Measurements from ENCODE around the gene KIF4A. TPM values are rescaled to one million over a fixed set of nuclear protein-coding genes. Genes with fewer than 3 reads are reported as not detected.
"Not testable (repeated sequence)": the region's sequence is repeated elsewhere in the genome, so short reads cannot be mapped to it uniquely, and the experiment has no call there.

KIF4A gene
- total RNA-seq, 1 experiment from 2014 or later, result 63.1 TPM

GRCh38 chrX:70264784-70265183 lies 25.1 kb upstream of the KIF4A start:
- H3K4me3 ChIP-seq, result no peak overlapping the region

DNA sequence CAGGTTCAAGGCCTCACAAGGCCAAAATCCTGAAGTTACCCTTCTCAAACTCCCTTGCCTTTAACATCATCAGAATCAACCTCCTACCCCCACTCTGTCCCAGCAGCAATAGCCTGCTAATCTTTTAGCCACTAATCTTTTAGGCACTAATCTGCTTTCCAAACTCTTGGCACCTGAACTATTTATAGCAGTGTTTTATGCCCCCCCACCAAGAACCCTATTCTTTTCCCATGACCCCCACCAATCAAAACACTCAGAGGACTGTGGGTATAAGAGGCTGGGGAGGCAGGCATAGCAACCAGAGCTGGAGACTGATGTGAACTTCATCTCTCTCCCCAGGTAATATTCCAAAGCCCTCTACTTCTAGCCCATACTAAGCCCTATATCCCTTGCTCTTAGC lies 21.9 kb upstream of the KIF4A start, which contains the start of gene ARR3:
Gene ARR3 (plus strand): TSS at position 301 of the 400 bp plus-strand sequence. CDS start 1,052 bp downstream, outside the sequence.
- no peak within 1 kb of the TSS for H3K4me3 ChIP-seq
- H3K27me3 ChIP-seq, result no peaks in the 10 kb centered on the region
- no peak within 1 kb of the TSS for H3K27ac ChIP-seq
- no peak for DNase-seq
- H3K36me3 ChIP-seq, result no peaks in the 10 kb centered on the region
- no peaks in the 10 kb centered on the region for H3K9me3 ChIP-seq (replicated peaks)
- H3K4me1 ChIP-seq, result no peaks in the 10 kb centered on the region

More at GRCh38 chrX:70264784-70265183, 25.1 kb upstream of the KIF4A start:
- H3K9me3 ChIP-seq (replicated peaks), result no peaks in the 10 kb centered on the region
- no peaks in the 10 kb centered on the region for H3K4me1 ChIP-seq
- no peaks in the 10 kb centered on the region for H3K36me3 ChIP-seq
- no peak overlapping the region for H3K27ac ChIP-seq
- H3K27me3 ChIP-seq, result no peaks in the 10 kb centered on the region
- DNase-seq, result peak in 1 of 2 experiments; percentile 20

DNA sequence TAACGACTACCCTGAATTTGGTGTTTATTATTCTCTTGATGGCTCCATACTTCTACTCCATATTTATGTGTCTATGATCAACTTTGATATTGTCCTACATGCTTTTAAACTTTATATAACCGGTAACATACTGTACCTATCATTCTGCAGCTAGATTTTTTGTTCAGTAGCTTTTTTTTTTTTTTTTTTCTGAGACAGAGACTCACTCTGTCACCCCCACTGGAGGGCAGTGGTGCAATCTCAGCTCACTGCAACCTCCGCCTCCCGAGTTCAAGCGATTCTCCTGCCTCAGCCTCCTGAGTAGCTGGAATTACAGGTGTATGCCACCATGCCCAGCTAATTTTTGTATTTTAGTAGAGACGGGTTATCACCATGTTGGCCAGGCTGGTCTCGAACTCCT lies 15.9 kb upstream of the KIF4A start:
- H3K27me3 ChIP-seq; H3K36me3 ChIP-seq; H3K4me3 ChIP-seq; DNase-seq; H3K9me3 ChIP-seq (replicated peaks); H3K4me1 ChIP-seq; H3K27ac ChIP-seq: not testable (repeated sequence)

- no peak overlapping the region for H3K4me3 ChIP-seq
- peaks cover 14% of the 10 kb centered on the region for H3K4me1 ChIP-seq
- peak; percentile 51 to 76 for DNase-seq
- H3K9me3 ChIP-seq (replicated peaks), result no peaks in the 10 kb centered on the region
- H3K36me3 ChIP-seq, result no peaks in the 10 kb centered on the region
- H3K27ac ChIP-seq, result peak overlapping the region; percentile 10; the same call in 1 of the 2 replicates
- H3K27me3 ChIP-seq, result no peaks in the 10 kb centered on the region
Observed at GRCh38 chrX:70279081-70279480, 10.8 kb upstream of the KIF4A start.

- DNase-seq, result no peak
- no peaks in the 10 kb centered on the region for H3K36me3 ChIP-seq
- no peak overlapping the region for H3K27ac ChIP-seq
- H3K4me1 ChIP-seq, result peaks cover 14% of the 10 kb centered on the region
- no peaks in the 10 kb centered on the region for H3K9me3 ChIP-seq (replicated peaks)
- no peak overlapping the region for H3K4me3 ChIP-seq
- no peaks in the 10 kb centered on the region for H3K27me3 ChIP-seq
Observed at GRCh38 chrX:70280573-70280972, 9.3 kb upstream of the KIF4A start.

- no peaks in the 10 kb centered on the region for H3K36me3 ChIP-seq
- H3K9me3 ChIP-seq (replicated peaks), result no peaks in the 10 kb centered on the region
- no peak within 1 kb of the TSS for H3K4me3 ChIP-seq
- DNase-seq, result no peak
- no peak within 1 kb of the TSS for H3K27ac ChIP-seq
- no peaks in the 10 kb centered on the region for H3K27me3 ChIP-seq
- H3K4me1 ChIP-seq, result peaks cover 14% of the 10 kb centered on the region
Observed at GRCh38 chrX:70281951-70282350, 8.0 kb upstream of the KIF4A start, which contains the start of gene RAB41. RAB41 (plus strand) TSS chrX:70282172; CDS start chrX:70282218, 46 bp downstream.

DNA sequence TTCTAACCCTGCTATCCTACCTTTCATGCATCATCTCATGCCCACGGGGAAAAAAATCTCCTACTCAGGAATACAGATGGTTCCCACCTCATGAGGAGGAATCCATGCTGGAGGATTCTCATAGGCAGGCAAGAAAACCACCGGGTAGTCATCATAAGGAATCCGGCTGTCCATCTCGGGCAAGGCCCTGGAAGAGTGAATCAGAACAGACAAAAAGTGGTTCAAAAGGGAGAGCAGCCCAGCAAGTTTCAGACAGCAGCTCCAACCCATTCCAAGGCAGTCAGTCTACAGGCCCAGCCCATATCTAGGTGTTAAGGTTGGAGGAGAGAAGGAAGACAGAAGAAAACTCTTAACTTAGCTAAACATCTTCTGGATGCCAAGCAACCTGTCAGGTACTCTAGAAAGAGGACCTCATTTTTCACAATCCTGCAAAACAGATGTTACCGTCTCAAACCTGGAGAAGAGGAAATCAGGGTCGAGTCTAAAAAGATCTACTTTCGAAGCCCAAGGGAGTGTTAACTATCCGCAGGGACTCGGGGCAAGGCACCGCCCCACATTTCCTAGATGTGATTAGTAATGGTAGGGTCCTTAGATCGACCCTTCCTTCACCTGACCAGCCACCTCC lies 624 bp upstream of the KIF4A start:
- H3K27ac ChIP-seq, result peak overlapping the region; percentile 81
- no peaks in the 10 kb centered on the region for H3K27me3 ChIP-seq
- peak overlapping the region; percentile 75 for H3K4me3 ChIP-seq
- no peaks in the 10 kb centered on the region for H3K9me3 ChIP-seq (replicated peaks)
- no peaks in the 10 kb centered on the region for H3K4me1 ChIP-seq
- peaks cover 16% of the 10 kb centered on the region for H3K36me3 ChIP-seq
- DNase-seq, result no peak

DNA sequence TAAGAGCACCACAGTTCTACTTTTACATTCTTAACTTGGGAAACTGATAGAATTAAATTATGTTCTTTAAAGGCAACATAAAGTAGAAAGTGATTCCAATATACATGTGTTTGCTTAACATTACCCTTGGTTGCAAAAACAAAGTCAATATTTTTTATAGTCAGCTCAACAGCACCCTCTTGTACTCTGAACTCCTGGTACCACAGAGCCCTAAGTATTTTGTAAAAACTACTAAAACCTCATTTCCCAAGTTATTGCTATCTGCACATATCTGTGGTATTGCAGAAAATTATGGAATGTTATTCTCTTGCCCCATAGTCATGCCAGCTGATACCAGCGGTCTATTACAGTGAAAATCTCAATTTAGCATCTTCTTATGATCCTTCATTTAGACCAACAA lies 2.9 kb downstream of the KIF4A start:
- Histone ChIP-seq H3K4me3 (no peak overlapping the region), H3K27ac (no peak overlapping the region), H3K4me1 (no peaks in the 10 kb centered on the region), H3K27me3 (no peaks in the 10 kb centered on the region), H3K36me3 (peaks cover 31% of the 10 kb centered on the region), H3K9me3 (replicated peaks) (no peaks in the 10 kb centered on the region)
- no peak for DNase-seq

DNA sequence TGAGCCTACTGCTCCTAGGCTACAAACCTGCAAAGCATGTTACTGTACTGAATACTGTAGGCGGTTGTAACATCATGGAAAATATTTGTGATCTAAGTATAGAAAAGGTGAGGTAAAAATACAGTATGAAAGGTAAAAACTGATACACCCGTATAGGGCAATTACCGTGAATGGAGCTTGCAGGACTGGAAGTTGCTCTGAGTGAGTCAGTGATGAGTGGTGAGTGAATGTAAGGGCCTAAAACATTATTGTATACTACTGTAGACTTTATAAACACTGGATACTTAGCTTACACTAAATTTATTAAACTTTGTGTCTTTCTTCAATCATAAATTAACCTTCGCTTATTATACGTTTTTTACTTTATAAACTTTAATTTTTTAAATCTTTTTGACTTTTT lies 3.7 kb downstream of the KIF4A start:
- Histone ChIP-seq H3K4me3 (no peak overlapping the region), H3K36me3 (peaks cover 34% of the 10 kb centered on the region), H3K9me3 (replicated peaks) (no peaks in the 10 kb centered on the region), H3K27me3 (no peaks in the 10 kb centered on the region), H3K27ac (no peak overlapping the region), H3K4me1 (no peaks in the 10 kb centered on the region)
- no peak for DNase-seq

DNA sequence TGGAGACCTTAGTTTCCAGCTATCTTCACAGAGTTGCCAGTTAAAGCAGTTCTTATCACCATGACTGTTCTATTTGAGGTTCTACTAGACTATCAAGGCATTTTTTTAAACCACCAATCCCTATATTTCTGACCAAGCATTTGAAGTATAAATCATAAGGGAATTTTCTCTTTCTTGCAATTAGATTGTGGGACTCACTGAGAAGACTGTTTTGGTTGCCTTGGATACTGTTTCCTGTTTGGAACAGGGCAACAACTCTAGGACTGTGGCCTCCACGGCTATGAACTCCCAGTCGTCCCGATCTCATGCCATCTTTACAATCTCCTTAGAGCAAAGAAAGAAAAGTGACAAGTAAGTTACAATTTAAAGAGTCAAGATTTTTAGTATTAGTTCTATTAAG lies 11.8 kb downstream of the KIF4A start:
- no peak for DNase-seq
- H3K36me3 ChIP-seq, result peaks cover 78% of the 10 kb centered on the region
- no peak overlapping the region for H3K27ac ChIP-seq
- no peaks in the 10 kb centered on the region for H3K27me3 ChIP-seq
- H3K4me1 ChIP-seq, result no peaks in the 10 kb centered on the region
- no peak overlapping the region for H3K4me3 ChIP-seq
- no peaks in the 10 kb centered on the region for H3K9me3 ChIP-seq (replicated peaks)

DNA sequence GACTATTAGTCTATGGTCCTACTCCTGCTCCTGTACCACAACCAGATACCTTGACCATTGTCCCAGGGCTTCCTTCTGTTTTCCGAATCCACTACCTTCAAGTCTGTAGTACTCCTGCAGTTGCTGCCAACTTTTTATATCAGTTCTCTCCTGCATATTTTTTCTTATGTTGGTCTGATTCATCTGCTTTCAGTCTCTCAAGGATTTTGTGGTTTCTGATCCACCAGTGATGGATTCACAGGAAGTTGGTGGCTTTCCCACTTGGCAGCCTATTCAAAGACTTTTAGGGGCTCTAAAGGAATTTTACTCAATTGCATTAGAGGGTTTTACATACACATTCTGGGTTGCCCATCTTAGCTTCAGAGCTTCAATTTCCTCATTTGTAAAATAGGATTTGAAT lies 23.6 kb downstream of the KIF4A start:
- Histone ChIP-seq H3K4me1 (no peaks in the 10 kb centered on the region), H3K27ac (no peak overlapping the region), H3K9me3 (replicated peaks) (no peaks in the 10 kb centered on the region), H3K4me3 (no peak overlapping the region), H3K27me3 (no peaks in the 10 kb centered on the region), H3K36me3 (peaks cover 47% of the 10 kb centered on the region)
- no peak for DNase-seq

DNA sequence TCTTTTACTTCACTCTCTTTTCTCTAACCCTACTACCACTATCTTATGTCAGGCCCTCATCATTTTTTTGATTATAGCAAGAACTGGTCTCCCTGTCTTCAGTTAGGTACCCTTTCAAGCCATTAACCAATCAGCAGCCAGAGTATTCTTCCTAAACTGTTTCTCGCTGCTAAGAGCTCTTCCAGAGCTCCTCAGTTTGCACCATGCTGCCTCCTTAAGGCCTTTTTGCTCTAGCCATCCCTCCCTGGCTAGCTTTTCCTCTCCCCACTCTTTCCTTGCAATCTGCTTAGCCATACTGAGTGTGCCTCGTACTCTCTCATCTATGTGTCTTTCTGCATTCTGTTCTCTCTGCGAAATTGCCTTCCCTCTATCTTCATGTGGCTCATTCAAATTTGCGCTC lies 32.9 kb downstream of the KIF4A start:
- Histone ChIP-seq H3K4me1 (no peaks in the 10 kb centered on the region), H3K27me3 (no peaks in the 10 kb centered on the region), H3K27ac (no peak overlapping the region), H3K36me3 (peaks cover 31% of the 10 kb centered on the region), H3K4me3 (no peak overlapping the region), H3K9me3 (replicated peaks) (no peaks in the 10 kb centered on the region)
- DNase-seq, result no peak

DNA sequence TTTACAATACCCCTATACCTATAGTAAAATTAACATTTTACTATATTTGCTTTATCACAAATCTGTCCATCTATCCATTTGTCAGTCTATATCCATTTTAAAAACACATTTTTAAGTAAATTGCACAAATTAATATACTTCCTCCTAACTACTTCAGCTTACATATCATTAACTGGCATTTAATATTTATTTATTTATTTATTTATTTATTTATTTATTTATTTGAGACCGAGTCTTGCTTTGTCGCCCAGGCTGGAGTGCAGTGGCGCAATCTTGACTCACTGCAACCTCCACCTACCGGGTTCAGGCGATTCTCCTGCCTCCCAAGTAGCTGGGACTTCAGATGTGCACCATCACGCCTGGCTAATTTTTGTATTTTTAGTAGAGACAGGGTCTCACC lies 33.7 kb downstream of the KIF4A start:
- DNase-seq; H3K27me3 ChIP-seq; H3K27ac ChIP-seq; H3K4me1 ChIP-seq; H3K9me3 ChIP-seq (replicated peaks); H3K4me3 ChIP-seq: not testable (repeated sequence)
- H3K36me3 ChIP-seq, result peaks cover 30% of the 10 kb centered on the region

DNA sequence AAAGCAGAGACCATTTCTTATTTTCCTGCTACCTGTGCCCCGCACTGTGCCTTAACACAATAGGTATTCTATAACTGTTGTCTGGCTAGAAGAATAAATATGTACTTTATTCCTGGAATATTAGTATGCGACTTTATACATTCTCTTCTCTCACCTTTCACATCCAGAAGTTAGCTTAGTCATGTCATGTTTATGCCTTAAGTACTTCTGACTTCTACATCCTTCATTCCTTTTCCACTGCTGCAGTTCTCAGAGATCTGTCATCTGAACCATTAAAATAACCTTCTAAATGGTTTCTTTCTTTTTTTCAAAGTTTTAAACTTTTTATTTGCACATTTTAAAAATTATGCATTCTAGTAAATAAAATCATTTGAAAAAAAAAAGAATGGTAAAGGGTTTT lies 34.4 kb downstream of the KIF4A start:
- Histone ChIP-seq H3K9me3 (replicated peaks) (no peaks in the 10 kb centered on the region), H3K4me3 (no peak overlapping the region), H3K36me3 (peaks cover 30% of the 10 kb centered on the region), H3K27me3 (no peaks in the 10 kb centered on the region), H3K27ac (no peak overlapping the region), H3K4me1 (no peaks in the 10 kb centered on the region)
- no peak for DNase-seq

DNA sequence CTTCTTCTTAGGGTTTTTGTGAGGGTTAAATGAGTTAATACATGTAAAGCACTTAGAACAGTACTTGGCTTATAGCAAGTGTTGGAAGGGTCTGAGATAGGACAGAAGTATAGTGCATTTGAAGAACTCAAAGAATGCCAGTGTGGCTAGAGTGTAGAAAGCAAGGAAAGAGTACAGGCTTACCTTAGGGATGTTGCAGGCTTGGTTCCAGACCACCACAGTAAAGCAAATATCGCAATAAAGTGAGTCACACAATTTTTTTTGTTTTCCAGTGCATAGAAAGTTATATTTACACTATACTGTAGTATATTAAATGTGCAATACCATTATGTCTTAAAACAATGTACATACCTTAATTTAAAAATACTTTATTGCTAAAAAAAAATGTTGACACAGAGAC lies 41.3 kb downstream of the KIF4A start:
- Histone ChIP-seq H3K4me3 (no peak overlapping the region), H3K9me3 (replicated peaks) (no peaks in the 10 kb centered on the region), H3K36me3 (peaks cover 61% of the 10 kb centered on the region), H3K4me1 (no peaks in the 10 kb centered on the region), H3K27ac (no peak overlapping the region), H3K27me3 (no peaks in the 10 kb centered on the region)
- no peak for DNase-seq

DNA sequence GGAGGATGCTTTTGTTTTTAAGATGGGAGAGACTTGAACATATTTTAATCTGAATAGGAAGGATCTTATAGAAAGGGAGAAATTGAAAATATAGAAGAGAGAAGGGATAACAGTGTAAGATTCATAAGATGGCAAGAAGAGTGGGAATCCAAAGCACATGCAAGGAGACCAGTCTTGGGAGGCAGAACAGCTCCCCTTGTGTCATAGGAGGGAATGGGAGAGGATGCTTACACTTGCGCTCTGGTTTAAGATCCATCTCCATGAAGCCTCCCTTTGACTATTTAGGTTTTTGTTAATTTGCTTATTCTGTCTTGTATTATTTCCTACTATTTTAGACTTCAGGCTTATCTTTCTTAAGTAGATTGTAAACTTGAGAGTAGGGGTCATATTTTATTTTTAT lies 42.7 kb downstream of the KIF4A start:
- H3K36me3 ChIP-seq, result peaks cover 63% of the 10 kb centered on the region
- no peaks in the 10 kb centered on the region for H3K27me3 ChIP-seq
- no peak overlapping the region for H3K4me3 ChIP-seq
- no peaks in the 10 kb centered on the region for H3K4me1 ChIP-seq
- no peak overlapping the region for H3K27ac ChIP-seq
- no peaks in the 10 kb centered on the region for H3K9me3 ChIP-seq (replicated peaks)
- no peak for DNase-seq

Data from SJCRH30 (cell line).